Stimulated activated CD4-positive, alpha-beta T cell treated with anti-CD3 and anti-CD28 coated beads, Interleukin-1b, Interleukin-23, amount 100 ng/mL, for 4 hours (primary cell): ENCODE results near the gene DNAH11.
A peak's percentile ranks its signal among the peaks of the same experiment; 100 is the strongest.
"Not testable (repeated sequence)": the region's sequence is repeated elsewhere in the genome, so short reads cannot be mapped to it uniquely, and the experiment has no call there.

ENCODE experiments used
- DNase-seq, 2 donors: peaks; one replicate each; pipeline ENCODE4 v3.0.0-alpha.2; 2020; ENCODE audit warnings: low read depth in 2 of 2

Gene DNAH11, protein sequence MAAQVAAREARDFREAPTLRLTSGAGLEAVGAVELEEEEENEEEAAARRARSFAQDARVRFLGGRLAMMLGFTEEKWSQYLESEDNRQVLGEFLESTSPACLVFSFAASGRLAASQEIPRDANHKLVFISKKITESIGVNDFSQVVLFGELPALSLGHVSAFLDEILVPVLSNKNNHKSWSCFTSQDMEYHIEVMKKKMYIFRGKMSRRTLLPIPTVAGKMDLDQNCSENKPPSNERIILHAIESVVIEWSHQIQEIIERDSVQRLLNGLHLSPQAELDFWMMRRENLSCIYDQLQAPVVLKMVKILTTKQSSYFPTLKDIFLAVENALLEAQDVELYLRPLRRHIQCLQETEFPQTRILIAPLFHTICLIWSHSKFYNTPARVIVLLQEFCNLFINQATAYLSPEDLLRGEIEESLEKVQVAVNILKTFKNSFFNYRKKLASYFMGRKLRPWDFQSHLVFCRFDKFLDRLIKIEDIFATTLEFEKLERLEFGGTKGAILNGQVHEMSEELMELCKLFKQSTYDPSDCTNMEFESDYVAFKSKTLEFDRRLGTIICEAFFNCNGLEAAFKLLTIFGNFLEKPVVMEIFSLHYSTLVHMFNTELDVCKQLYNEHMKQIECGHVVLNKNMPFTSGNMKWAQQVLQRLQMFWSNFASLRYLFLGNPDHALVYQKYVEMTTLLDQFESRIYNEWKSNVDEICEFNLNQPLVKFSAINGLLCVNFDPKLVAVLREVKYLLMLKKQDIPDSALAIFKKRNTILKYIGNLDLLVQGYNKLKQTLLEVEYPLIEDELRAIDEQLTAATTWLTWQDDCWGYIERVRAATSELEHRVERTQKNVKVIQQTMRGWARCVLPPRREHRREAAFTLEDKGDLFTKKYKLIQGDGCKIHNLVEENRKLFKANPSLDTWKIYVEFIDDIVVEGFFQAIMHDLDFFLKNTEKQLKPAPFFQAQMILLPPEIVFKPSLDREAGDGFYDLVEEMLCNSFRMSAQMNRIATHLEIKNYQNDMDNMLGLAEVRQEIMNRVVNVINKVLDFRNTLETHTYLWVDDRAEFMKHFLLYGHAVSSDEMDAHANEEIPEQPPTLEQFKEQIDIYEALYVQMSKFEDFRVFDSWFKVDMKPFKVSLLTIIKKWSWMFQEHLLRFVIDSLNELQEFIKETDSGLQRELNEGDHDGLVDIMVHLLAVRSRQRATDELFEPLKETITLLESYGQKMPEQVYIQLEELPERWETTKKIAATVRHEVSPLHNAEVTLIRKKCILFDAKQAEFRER (N-terminal part only)

DNA sequence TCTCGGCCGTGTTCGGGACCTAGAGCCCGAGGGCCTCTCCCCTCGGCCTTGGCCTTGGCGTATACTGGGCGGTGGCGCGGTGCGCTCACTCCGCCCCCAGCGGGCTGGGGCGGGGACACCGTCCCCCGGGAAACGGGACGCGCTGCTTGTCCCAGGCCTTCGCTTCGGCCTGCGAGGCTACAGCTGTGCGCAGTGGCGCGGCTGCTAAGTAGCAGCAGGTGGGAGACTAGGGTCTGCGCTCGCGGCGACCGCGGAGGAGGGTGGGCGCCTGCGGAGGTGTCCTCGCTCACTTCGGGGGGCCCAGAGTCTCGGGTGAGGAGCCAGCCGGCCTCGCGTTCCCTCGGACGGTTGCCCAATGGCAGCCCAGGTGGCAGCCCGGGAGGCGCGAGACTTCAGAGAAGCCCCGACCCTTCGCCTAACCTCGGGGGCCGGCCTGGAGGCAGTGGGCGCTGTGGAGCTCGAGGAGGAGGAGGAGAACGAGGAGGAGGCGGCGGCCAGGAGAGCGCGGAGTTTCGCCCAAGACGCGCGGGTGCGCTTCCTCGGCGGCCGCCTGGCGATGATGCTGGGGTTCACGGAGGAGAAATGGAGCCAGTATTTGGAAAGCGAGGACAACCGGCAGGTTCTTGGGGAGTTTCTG, at the start of gene DNAH11:
DNAH11 (plus strand) TSS at position 149 of the 637 bp plus-strand sequence; CDS start at position 356, 207 bp downstream.
- DNase-seq = peak in 1 of 2 donors; percentile 11

- no peak for DNase-seq
These were observed 47.1 kb upstream of the DNAH11 start for GRCh38 chr7:21495731-21496130.

GRCh38 chr7:21497072-21497471, 45.8 kb upstream of the DNAH11 start:
- DNase-seq = no peak

DNA sequence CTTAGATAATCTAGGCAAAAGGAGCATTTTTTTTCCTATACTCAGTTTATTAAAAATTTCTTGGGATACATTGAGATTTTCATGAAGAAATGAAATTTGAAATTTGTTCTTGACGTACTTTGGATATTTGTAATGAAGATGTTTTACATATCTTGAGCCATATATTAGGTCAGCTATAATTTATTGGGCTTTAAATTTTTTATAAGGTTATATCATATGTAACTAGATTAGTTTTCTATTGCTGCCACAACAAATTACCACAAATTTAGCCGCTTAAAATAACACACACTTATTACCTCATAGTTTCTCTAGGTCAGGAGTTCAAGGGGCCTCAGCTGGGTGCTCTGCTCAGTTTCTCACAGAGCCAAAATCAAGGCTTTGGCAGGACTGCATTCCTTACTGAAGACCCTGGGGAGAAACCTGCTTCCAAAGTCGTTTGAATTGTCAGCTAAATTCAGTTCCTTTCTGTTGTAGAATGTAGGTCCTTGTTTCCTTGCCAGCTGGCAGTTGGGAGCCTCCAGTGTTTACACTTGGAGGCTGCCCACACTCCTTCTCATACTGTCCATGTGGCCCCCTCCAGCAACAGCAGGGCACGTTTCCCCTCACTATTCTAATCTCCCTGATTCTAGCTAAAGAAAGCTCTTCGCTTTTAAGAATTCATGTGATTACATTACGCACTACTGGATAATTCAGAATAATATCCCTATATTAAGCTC, 42.6 kb upstream of the DNAH11 start:
- DNase-seq = no peak

- no peak for DNase-seq
These were observed 38.8 kb upstream of the DNAH11 start for GRCh38 chr7:21504021-21504420.

DNA sequence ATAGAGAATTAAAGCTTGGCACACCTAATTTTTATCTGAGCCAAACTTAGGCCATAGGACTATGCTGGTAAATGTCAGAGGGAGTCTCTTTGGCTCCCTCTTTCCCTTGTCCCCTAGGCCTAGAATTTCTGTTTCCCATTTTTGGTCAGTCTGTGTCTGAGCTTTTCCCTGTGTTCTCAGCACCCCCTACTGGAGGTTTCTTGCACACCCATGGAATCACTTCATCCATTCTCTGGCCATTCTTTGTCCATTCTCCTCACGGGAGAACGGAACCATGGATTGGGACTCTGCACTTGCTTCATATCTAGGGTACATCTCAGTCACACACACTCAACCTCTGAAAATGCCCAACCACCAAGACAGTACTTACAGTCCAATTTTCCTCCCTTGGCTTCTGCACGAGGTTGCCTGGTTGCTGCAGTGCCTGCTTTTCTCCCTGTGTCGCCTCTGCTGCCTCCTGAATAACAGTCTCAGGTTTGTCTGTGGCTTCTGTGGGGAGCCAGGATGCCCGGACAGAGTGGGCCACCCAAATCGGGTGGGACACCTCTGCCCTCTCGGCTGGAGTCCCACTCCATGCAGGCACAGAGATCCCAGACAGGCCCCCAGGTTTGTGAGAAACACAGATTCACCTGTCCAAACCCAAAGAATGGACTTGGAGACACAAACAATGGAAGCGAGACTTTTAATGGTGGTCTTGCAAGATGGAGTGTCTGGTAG, 35.1 kb upstream of the DNAH11 start:
- DNase-seq = peak in 1 of 2 donors; percentile 8

GRCh38 chr7:21508538-21508937, 34.3 kb upstream of the DNAH11 start:
- DNase-seq = no peak

DNA sequence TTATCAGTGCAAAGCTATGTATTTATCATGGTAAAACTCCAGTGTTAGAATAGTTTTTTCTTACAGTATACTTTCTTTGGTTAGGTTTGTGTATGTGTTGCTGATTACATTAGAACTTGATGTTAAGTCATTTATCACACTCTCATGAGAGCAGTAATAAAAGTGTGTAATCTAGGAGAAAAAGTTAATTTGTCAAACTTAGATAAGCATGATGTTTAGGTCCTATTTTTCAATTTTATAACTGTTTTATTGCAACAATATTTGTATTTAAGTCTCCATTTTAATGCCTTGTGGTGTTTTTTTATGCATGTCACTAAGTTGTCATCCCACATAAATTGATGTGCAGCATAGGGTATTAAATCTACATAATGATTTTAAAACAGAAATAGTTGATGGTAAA, 28.8 kb upstream of the DNAH11 start:
- no peak for DNase-seq

GRCh38 chr7:21524680-21525079, 18.2 kb upstream of the DNAH11 start:
- DNase-seq = no peak

- DNase-seq = no peak
These were observed 16.8 kb upstream of the DNAH11 start for GRCh38 chr7:21526007-21526406.

DNA sequence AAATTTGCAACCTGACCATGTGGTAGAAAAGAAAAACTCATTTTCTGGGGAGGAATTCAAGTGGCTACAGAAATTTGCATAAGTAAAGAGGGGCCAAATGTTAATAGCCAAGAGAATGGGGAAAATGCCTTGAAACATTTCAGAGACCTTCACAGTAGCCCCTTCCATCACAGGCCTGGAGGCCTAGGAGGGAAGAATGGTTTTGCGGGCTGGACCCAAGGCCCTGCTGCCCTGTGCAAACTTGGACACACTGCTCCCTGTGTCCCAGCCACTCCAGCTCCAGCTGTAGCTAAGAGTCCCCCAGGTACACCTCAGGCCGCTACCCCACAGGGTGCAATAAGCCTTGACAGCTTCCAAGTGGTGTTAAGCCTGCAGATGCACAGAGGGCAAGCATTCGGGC, 16.4 kb upstream of the DNAH11 start:
- DNase-seq = no peak

DNA sequence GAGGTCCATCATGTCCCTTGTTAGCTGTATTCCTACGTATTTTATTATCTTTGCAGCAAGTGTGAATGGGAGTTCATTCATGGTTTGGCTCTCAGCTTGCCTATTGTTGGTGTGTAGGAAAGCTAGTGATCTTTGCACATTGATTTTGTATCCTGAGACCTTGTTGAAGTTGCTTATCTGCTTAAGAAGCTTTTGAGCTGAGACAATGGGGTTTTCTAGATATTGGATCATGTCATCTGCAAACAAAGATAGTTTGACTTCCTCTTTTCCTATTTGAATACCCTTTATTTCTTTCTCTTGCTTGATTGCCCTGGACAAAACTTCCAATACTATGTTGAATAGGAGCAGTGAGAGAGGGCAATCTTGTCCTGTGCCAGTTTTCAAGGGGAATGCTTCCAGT, 10.4 kb upstream of the DNAH11 start:
- DNase-seq = not testable (repeated sequence)

DNA sequence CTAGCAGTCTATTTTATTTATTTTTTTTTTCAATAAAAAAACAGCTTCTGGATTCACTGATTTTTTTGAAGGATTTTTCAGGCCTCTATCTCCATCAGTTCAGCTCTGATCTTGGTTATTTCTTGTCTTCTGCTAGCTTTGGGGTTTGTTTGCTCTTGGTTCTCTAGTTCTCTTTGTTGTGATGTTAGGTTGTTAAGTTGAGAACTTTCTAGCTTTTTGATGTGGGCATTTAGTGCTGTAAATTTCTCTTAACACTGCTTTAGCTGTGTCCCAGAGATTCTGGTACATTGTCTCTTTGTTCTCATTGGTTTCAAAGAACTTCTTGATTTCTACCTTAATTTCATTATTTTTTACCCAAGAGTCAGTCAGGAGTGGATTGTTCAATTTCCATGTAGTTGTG, 9.2 kb upstream of the DNAH11 start:
- DNase-seq = not testable (repeated sequence)

- DNase-seq = not testable (repeated sequence)
These were observed 6.3 kb upstream of the DNAH11 start for GRCh38 chr7:21536445-21537118.

DNA sequence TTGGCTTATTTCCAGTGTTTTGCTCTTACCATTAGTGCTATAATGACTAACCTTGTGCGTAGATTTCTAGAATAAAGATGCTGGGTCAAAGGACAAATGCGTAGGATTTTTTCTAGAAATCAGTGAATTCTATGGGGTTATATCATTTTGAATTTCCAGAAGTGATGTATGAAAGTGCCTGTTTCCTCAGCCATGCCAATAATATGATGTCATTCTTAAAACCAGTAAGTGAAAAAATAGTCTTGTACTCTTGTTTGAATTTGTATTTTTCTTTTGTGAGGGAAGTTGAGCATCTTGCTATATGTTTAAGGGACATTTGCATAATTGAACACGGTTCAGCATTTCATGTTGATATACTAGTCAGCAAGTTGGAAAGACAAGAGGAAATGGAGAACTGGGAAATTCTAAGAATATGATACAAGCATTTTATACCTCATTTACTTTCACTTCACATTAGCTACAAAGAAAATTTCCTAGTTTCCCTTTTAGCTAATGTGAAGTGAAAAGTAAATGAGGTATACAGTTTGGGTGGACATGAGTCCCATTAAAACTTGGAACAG, 3.8 kb upstream of the DNAH11 start:
- no peak for DNase-seq

- no peak for DNase-seq
These were observed 876 bp downstream of the DNAH11 start for GRCh38 chr7:21543528-21544302.

DNA sequence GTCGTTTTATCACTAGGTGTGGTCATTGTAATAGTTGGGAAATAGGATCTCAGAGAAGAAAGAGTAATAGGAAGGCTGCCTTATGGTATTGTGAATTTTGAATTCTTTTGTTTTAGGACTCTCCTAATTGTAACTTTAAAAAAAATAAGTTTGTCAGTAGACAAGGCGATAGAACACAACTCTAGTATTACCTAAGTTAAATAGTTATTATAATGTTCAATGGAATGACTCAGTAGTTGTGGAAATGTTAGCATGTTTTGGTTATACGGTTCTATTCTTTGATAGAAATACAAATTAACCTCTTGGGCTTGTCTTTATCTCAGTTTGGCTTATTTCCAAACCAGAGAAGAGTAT, 1.4 kb downstream of the DNAH11 start:
- DNase-seq = no peak

DNA sequence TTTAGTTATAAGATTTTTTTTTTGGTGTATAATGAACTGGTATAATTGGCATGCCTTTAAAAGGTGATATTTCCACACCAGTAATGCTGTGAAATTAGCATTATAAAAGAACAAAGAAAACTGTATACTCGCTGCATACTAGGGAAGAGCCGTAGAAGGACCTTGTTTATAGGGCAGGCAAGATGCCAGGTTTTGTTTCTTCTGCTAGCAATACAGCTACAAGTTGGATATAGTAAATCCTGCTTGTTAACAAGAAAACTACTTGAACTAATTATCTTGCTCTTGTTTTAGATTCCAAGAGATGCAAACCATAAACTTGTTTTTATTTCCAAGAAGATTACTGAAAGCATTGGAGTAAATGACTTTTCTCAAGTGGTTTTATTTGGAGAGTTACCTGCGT, 1.9 kb downstream of the DNAH11 start:
- DNase-seq = no peak

DNA sequence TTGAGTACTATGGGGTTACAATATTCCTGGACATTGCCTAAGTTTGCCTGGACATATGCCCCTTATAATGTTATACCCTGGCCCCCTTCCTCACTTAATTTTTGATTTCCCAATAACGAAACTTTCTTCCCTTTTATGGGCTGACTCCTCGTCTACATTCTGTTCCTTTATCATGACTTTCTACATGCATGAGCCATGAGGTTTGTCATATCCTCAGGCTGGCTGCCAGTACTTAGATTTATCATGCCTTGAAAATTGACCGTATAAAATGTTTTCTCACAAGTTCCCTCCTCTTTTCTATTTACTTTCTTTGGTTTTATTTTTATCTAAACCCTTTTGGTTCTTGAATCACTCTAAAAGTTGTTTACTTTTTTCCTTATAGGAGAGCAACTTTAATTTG, 4.7 kb downstream of the DNAH11 start:
- DNase-seq = no peak
